ENCODE results near the gene IL2RA.

Gene IL2RA

DNA sequence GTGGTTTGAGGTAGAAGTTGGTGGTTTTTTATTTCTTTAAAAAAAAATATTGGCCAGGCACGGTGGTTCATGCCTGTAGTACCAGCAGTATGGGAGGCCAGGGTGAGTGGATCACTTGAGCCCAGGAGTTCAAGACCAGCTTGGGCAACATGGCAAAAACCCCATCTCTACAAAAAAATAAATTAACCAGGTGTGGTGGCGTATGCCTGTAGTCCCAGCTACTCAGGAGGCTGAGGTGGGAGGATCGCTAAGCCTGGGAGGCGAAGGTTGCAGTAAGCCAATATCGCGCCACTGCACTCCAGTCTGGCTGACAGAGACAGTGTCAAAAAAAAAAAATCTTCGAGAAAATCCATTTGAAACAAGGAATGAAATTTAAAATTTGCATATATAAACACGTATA lies 1.1 kb downstream of the IL2RA start:
- in situ Hi-C loops (cut with MboI; ENCODE audit: low sequenced_read_pairs): no loop called here

DNA sequence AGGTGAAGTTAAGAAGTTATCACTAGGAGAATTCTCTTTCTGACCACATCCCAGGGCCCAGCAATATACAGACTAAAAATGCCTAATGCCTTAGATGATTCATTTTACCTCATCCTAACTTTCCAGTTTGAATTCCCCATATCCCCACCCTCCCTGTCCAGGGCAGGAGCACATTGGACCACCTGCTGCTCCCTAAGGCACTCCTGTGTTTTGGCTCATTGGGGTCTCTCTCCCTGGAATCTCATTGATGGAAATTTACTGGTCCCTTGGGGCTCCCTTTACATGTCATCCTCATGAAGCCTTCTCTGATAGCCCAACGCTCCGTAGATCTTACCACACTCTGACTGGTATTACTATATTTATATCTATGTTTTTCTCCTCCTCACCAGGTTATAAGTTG lies 2.7 kb downstream of the IL2RA start:
- in situ Hi-C loops (cut with MboI; ENCODE audit: low sequenced_read_pairs): no loop called here

GRCh38 chr10:6058682-6059475 lies 3.3 kb downstream of the IL2RA start:
- in situ Hi-C loops (cut with MboI; ENCODE audit: low sequenced_read_pairs): no loop called here

DNA sequence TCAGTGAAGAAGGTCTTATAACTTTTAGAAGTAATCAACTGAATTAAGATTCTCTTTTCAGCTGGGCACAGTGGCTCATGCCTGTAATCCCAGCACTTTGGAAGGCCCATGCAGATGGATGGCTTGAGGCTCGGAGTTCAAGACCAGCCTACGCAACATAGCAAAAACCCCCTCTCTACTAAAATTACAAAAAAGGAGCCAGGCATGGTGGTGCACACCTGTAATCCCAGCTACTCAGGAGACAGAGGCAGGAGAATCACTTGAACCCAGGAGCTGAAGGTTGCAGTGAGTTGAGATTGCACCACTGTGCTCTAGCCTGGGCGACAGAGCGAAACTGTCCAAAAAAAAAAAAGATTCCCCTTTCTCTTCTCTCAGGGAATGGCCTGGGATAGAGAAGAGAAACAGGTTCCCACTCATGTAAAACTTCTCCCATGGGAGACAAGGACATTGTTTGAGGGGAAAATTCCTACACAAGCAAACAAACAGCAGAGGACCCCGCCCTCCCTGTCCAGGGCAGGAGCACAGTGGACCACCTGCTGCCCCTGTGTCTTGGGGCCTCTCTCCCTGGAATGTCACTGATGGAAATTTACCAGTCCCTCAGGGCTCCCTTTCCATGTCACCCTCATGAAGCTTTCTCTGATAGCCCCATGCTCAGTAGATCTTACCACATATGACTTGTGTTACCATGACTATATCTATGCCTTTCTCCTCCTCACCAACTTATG lies 5.6 kb downstream of the IL2RA start:
- in situ Hi-C loops (cut with MboI; ENCODE audit: low sequenced_read_pairs): no loop called here

GRCh38 chr10:6055929-6056328 lies 6.2 kb downstream of the IL2RA start:
- in situ Hi-C loops (cut with MboI; ENCODE audit: low sequenced_read_pairs): no loop called here

GRCh38 chr10:6054884-6055283 lies 7.3 kb downstream of the IL2RA start:
- in situ Hi-C loops (cut with MboI; ENCODE audit: low sequenced_read_pairs): no loop called here

DNA sequence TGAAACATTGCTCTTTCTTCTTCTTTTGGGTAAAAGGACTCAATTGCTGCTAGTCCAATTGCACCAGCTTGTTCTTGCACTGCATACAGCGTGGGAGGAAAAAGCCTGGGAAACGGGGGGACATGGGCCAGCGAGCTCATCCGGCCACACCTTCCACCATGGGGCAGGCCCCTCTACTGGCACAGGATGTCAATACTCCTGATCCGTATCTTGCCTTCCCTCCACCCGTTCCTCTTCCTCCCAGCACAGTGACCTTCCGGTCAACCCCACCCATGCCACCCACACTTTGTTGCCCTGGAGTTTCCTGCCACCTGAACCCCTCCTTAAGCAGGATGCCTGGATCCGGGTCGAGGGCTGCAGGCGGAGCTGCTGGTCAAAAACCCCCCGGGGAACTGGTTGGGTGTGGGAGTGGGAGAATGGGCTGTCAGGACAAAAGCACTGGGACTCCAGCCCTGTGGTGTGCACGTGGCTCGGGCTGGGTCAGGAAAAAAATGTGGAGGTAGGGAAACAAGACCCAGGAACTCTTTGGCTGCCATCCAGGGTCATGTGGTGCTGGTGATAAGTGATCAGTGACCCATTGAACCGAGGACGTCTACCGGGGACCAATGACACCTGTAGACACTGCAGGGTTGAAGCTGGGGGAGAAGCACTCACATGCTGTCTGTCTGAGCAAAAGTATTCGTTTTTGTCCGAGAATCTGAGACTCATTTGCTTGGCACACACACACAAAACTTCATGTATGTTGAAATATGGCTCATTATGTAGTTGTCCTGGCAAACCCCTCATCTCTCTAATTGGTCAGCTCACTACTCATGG lies 8.1 kb downstream of the IL2RA start:
- in situ Hi-C loops (cut with MboI; ENCODE audit: low sequenced_read_pairs): no loop called here

DNA sequence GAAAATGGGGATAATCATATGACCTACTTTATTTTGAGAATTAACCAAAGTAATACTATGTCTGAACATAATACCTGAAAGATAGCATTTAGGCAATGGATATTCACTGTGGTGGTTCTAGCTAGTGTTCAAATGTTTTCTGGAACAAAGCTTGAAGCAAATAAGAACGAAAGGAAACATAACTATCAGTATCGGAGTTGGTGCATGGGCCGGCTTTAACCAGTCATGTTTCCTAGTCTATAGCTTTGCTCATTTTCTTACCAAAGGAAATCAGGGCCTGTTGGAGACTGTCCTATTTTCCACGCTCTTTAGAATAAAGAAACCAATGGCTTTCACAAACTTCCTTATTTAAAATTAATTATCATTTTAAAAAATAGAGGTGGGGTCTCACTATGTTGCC lies 8.9 kb downstream of the IL2RA start:
- in situ Hi-C loops (cut with MboI; ENCODE audit: low sequenced_read_pairs): no loop called here

- in situ Hi-C loops (cut with MboI; ENCODE audit: low sequenced_read_pairs): no loop called here
Observed at GRCh38 chr10:6052247-6053221, 9.6 kb downstream of the IL2RA start.

- in situ Hi-C loops (cut with MboI; ENCODE audit: low sequenced_read_pairs): no loop called here
Observed at GRCh38 chr10:6050801-6051445, 11.2 kb downstream of the IL2RA start.

- in situ Hi-C loops (cut with MboI; ENCODE audit: low sequenced_read_pairs): no loop called here
Observed at GRCh38 chr10:6049031-6049400, 13.2 kb downstream of the IL2RA start.

- in situ Hi-C loops (cut with MboI; ENCODE audit: low sequenced_read_pairs): no loop called here
Observed at GRCh38 chr10:6048281-6049030, 13.7 kb downstream of the IL2RA start.

- in situ Hi-C loops (cut with MboI; ENCODE audit: low sequenced_read_pairs): no loop called here
Observed at GRCh38 chr10:6047847-6048246, 14.3 kb downstream of the IL2RA start.

GRCh38 chr10:6046773-6047611 lies 15.2 kb downstream of the IL2RA start:
- in situ Hi-C loops (cut with MboI; ENCODE audit: low sequenced_read_pairs): no loop called here

- in situ Hi-C loops (cut with MboI; ENCODE audit: low sequenced_read_pairs): no loop called here
Observed at GRCh38 chr10:6045878-6046772, 16.0 kb downstream of the IL2RA start.

DNA sequence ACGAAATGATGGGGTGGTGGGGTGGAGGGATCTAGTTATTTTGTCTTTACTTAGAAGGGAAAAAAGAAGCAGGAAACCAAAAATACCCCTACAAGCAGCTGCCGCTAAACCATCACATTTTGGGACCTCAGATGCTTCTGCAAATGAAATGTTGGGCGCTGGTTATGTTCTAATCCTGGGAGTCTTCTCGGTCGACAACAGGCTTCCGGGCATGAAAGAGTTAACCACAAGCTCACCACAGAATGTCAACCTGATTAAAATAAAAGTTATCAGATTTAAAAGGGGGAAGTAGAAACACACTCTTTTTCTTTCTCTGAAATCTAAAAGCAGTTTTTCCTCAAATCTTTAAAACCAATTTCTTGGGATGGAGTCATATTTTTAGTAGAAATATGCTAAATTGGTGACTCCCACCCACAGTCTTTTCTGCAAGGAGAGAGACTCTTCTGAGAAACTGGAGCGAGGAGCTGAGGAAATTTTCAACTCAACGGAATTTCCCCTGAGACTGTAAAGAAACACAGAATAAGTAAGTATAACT lies 16.8 kb downstream of the IL2RA start:
- in situ Hi-C loops (cut with MboI; ENCODE audit: low sequenced_read_pairs): no loop called here

- in situ Hi-C loops (cut with MboI; ENCODE audit: low sequenced_read_pairs): no loop called here
Observed at GRCh38 chr10:6044751-6045313, 17.3 kb downstream of the IL2RA start.
